GM18502 (cell line): ENCODE data around the gene PPP1R13B.

Experiments
- ATAC-seq: cut with Tn5 transposase; IDR thresholded peaks from one replicate; pipeline ENCODE4 v1.9.1; 2021; ENCODE audit warnings: mild to moderate bottlenecking; ENCODE audit not compliant: unreplicated experiment, poor library complexity

The PPP1R13B gene

DNA sequence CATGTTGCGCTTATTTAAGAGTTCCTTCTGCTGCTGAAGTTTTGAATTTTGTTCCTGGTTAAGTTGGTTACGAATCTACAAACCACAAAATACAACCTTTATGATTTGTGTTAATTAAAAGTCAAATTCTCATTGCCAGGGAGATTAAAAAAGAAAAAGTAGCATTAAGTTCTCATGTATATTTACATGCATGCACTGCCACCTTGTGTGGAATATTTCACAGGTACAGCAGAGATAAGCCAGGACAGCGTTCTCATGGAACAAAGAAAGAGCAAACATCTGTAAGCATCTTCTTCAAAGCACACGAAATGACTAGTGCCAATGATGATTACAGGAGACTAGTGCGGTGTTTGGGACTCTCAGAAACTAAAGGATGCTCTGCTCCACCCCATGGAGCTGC, 97.5 kb downstream of the PPP1R13B start:
- no peak for ATAC-seq

- ATAC-seq: no peak
Observed at GRCh38 chr14:103749452-103749851, 97.9 kb downstream of the PPP1R13B start.

- ATAC-seq: no peak
Observed at GRCh38 chr14:103748534-103748857, 98.9 kb downstream of the PPP1R13B start.

GRCh38 chr14:103746701-103747100, 100.7 kb downstream of the PPP1R13B start:
- ATAC-seq: no peak

- no peak for ATAC-seq
Observed at GRCh38 chr14:103745424-103745823, 102.0 kb downstream of the PPP1R13B start.

- no peak for ATAC-seq
Observed at GRCh38 chr14:103744621-103745395, 102.6 kb downstream of the PPP1R13B start.

DNA sequence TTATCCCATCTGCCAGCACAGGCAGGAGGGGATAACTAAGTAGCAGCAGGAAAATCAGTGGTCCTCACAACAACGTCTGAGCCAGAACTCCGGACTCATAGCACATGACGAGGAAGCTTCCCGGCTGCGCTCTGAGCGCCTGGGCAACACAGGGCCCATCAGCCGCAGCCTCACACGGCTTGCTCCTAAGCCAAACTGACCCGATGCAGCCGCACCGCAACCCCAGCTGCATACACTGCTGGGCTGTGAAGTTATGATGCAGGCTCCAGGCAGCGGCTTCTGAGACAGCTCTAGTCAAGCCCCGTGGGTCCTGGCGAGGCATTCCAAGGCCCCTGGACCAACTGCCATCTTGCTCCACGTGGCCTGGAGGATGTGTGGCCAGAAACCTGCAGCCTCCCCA, 103.7 kb downstream of the PPP1R13B start:
- no peak for ATAC-seq

DNA sequence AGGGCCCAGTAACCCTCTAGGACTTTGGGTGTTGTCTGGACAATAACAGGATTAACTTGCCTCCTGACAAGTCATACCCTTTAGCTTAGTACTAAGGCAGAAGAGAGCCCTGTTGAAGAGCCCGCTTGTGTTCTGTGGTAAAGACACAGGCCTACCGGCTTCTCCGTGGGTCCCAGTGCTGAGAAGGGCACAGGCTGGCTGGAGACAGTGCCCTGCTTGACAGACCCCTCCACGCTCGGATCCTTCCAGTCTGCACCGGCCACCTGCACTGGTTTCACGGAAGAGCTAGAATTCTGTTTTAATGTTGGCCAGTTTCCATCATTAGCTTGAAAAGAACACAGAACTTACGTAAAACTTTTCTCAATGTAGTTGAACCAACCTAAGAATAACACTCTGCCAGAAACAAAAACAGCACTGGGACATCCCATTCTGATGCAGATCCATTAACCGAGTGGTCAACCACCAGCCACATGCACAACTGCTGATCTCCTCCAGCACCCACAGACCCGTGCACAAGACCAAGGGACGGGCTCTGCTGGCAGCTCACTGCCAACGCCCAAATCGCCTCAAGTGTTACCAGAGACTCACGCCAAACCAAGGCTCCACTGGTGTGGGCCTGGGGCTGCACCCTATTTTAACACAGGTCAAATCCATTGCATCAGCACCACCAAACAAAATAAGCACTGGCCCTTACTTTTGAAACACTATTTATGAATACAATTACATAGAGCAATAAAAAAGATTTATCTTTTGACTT, 104.7 kb downstream of the PPP1R13B start:
- ATAC-seq: no peak

DNA sequence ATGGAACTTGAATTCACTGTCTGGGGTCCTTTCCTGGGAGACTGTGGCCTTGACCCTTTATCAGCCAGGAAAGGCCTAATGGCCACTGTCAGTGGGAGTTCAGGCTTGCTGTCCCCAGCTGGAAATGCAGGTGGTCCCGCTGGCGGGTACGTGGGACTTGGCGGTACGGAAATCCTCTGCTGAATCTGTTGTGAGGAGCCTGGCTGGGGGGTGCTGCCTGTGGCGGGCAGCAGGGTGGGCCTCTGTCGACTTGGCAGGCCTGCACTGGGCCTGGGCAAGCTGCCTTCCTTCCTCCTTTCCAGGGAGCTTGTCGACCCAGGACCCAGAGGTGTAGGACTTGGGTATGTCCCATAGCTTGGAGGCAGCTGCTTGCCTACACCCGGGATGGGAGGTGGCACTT, 105.5 kb downstream of the PPP1R13B start:
- ATAC-seq: no peak

GRCh38 chr14:103740991-103741689, 106.2 kb downstream of the PPP1R13B start:
- no peak for ATAC-seq

- ATAC-seq: no peak
Observed at GRCh38 chr14:103739793-103740501, 107.4 kb downstream of the PPP1R13B start.

- no peak for ATAC-seq
Observed at GRCh38 chr14:103739466-103739792, 107.9 kb downstream of the PPP1R13B start.

DNA sequence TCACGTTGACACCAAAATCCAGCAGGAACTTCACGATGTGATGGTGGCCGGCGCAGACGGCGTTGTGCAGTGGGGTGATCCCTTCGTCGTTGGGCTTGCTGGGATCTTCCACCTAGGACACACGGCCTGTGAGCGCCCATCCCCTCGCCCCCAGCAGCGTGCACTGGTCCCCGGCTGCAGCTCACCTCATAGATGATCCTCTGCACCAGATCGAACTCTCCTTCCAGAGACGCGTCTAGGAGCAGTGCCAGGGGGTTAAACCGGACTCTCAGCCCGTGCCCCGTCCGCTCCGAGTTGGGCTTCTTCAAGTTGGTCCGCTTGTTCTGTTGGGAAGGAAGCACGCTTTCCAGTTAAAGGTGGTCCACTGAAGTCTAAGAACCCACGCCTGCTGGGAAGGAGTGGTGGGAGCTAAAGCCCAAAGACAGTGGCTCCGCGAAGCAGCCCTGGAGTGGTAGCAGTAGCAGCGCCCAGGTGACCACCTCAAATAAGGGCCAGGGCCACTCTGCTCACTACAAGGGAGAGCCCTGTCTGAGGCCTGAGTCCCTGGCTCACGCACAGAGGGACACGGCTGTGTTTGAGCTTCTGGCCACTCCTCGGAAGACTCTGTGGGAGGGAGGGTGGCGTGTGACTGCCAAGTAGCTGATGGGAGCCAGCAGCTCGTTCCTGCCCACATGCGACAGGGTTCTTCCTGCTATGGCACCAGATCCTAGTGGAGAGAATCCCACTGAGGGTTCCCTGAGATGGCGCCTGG, 108.5 kb downstream of the PPP1R13B start:
- no peak for ATAC-seq

GRCh38 chr14:103738166-103738565, 109.2 kb downstream of the PPP1R13B start:
- ATAC-seq: no peak

DNA sequence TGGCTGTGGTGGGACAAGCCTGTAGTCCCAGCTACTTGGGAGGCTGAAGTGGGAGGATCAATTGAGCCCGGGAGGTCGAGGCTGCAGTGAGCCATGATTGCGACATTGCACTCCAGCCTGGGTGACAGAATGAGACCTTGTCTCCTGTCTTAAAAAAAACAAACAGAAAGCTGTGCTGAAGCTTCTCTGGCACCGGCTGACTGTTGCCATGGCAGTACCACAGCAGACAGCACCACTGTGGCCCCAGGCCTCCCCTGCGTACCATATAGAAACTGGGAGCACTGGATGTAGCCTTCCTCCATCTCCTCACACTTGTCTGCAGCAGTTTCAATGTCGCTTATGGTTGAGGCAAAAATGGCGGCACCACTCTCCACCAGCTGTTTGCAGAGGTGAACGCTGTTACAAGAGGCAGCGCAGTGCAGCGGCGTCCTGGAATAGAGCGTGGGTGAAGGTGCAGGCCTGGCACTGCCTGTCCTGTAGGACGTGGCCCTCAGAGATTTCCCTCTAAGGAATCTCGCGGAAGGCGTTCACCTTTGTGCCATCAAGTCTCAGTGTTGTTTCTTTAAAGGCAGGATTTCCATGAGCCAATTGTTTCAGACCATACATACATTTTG, 109.8 kb downstream of the PPP1R13B start:
- no peak for ATAC-seq

- no peak for ATAC-seq
Observed at GRCh38 chr14:103736546-103737431, 110.6 kb downstream of the PPP1R13B start.

GRCh38 chr14:103735815-103736545, 111.4 kb downstream of the PPP1R13B start:
- ATAC-seq: no peak

- ATAC-seq: no peak
Observed at GRCh38 chr14:103735439-103735814, 111.9 kb downstream of the PPP1R13B start.
